ENCODE data around the gene GSG1L.

GSG1L gene

GRCh38 chr16:27826081-27826892 is 237.2 kb downstream of the GSG1L start:
- no peak for DNase-seq (ENCODE audit: extremely low read depth in 1 of 2, low read depth in 1 of 2)

GRCh38 chr16:27824786-27825185 is 238.7 kb downstream of the GSG1L start:
- no peak for DNase-seq (ENCODE audit: extremely low read depth in 1 of 2, low read depth in 1 of 2)

- DNase-seq (ENCODE audit: extremely low read depth in 1 of 2, low read depth in 1 of 2): no peak
These were observed 239.5 kb downstream of the GSG1L start for GRCh38 chr16:27824006-27824405.

GRCh38 chr16:27823421-27823820 is 240.1 kb downstream of the GSG1L start:
- no peak for DNase-seq (ENCODE audit: extremely low read depth in 1 of 2, low read depth in 1 of 2)

- no peak for DNase-seq (ENCODE audit: extremely low read depth in 1 of 2, low read depth in 1 of 2)
These were observed 240.5 kb downstream of the GSG1L start for GRCh38 chr16:27822996-27823395.

- no peak for DNase-seq (ENCODE audit: extremely low read depth in 1 of 2, low read depth in 1 of 2)
These were observed 241.0 kb downstream of the GSG1L start for GRCh38 chr16:27822529-27822928.

- DNase-seq (ENCODE audit: extremely low read depth in 1 of 2, low read depth in 1 of 2): no peak
These were observed 242.7 kb downstream of the GSG1L start for GRCh38 chr16:27820646-27821345.

GRCh38 chr16:27819881-27820610 is 243.5 kb downstream of the GSG1L start:
- DNase-seq (ENCODE audit: extremely low read depth in 1 of 2, low read depth in 1 of 2): no peak

- no peak for DNase-seq (ENCODE audit: extremely low read depth in 1 of 2, low read depth in 1 of 2)
These were observed 244.2 kb downstream of the GSG1L start for GRCh38 chr16:27819356-27819755.

GRCh38 chr16:27818246-27818645 is 245.3 kb downstream of the GSG1L start:
- DNase-seq (ENCODE audit: extremely low read depth in 1 of 2, low read depth in 1 of 2): no peak

GRCh38 chr16:27817038-27817437 is 246.5 kb downstream of the GSG1L start:
- DNase-seq (ENCODE audit: extremely low read depth in 1 of 2, low read depth in 1 of 2): no peak

- no peak for DNase-seq (ENCODE audit: extremely low read depth in 1 of 2, low read depth in 1 of 2)
These were observed 247.0 kb downstream of the GSG1L start for GRCh38 chr16:27816561-27816960.

GRCh38 chr16:27813591-27813990 is 249.9 kb downstream of the GSG1L start:
- no peak for DNase-seq (ENCODE audit: extremely low read depth in 1 of 2, low read depth in 1 of 2)

GRCh38 chr16:27811881-27812280 is 251.6 kb downstream of the GSG1L start:
- no peak for DNase-seq (ENCODE audit: extremely low read depth in 1 of 2, low read depth in 1 of 2)

GRCh38 chr16:27806986-27807385 is 256.5 kb downstream of the GSG1L start:
- no peak for DNase-seq (ENCODE audit: extremely low read depth in 1 of 2, low read depth in 1 of 2)

- DNase-seq (ENCODE audit: extremely low read depth in 1 of 2, low read depth in 1 of 2): no peak
These were observed 257.1 kb downstream of the GSG1L start for GRCh38 chr16:27806388-27806787.

GRCh38 chr16:27805828-27806351 is 257.6 kb downstream of the GSG1L start:
- DNase-seq (ENCODE audit: extremely low read depth in 1 of 2, low read depth in 1 of 2): no peak

- DNase-seq (ENCODE audit: extremely low read depth in 1 of 2, low read depth in 1 of 2): no peak
These were observed 259.6 kb downstream of the GSG1L start for GRCh38 chr16:27803775-27804549.

- DNase-seq (ENCODE audit: extremely low read depth in 1 of 2, low read depth in 1 of 2): no peak
These were observed 260.7 kb downstream of the GSG1L start for GRCh38 chr16:27802664-27803439.
